ENCODE measurements around the gene RAP1GAP2. TPM values are rescaled to one million over a fixed set of nuclear protein-coding genes. Genes with fewer than 3 reads are reported as not detected.

The RAP1GAP2 gene
- total and polyA plus RNA-seq, 2 of the 8 experiments (the other 6 are each of a cell fraction or from before 2014, with no cell fraction given) = 24.0 to 63.8 TPM

DNA sequence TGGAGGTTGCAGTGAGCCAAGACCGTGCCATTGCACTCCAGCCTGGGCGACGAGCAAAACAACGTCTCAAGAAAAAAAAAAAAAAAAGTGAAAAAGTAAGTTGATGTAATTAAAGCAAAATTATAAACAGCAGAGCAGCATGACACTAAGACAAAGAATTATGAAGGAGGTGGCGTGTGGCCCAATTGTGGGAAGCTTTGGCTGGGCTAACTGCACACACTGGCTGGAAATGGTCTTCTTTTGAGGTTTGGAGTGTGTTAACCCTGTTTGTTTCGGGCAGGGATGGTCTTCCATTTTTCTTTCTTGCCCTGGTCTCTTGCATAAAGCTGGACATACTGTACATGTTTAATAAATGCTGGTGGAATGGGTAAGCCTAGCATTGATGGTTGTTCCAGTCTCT is 54.8 kb downstream of the RAP1GAP2 start:
- no peak overlapping the region for H4K8ac ChIP-seq (ENCODE audit: extremely low read depth, insufficient read depth, low read length)
- no peak overlapping the region for H3K9ac ChIP-seq (replicated peaks in 1 of 4; ENCODE audit: extremely low read depth in 1 of 4, low read depth in 3 of 4, low read length in 3 of 4)
- DNase-seq (ENCODE audit: low read depth in 1 of 2, low spot score in 2 of 2) = no peak
- no peak overlapping the region for H3K4me2 ChIP-seq (ENCODE audit: insufficient read depth in 1 of 2, low read depth in 2 of 2, low read length in 2 of 2)
- no peak overlapping the region for H3K56ac ChIP-seq (replicated peaks; ENCODE audit: insufficient read length, low read depth, low read length)
- 0 out of 2 replicates have a peak overlapping the region, but pooled peaks have one; percentile 48 for H2BK20ac ChIP-seq (ENCODE audit: low read length)
- H3K4me1 ChIP-seq (replicated peaks in 1 of 4; ENCODE audit: control insufficient read depth in 3 of 4, insufficient read depth in 4 of 4, low read length in 3 of 4) = peaks cover 7 to 21% (median 12%) of the 10 kb centered on the region in 4 experiments; a peak in 6 of 7 replicates
- peaks cover 18% of the 10 kb centered on the region for H3K23me2 ChIP-seq (ENCODE audit: low read depth, low read length)
- ChIA-PET POLR2A (ENCODE audit: partially characterized antibody) (interaction anchor here (1.5 to 1.6 kb wide), 2 partner anchors 20 to 54 kb away, joined by 3 read pairs; no protein-coding TSS in a partner anchor), CTCF (ENCODE audit: partially characterized antibody) (interaction anchor here (0.8 to 13.3 kb wide), 10 partner anchors 11 to 162 kb away, joined by 3 to 233 read pairs (median 10); no protein-coding TSS in a partner anchor)
- H4K5ac ChIP-seq (ENCODE audit: insufficient read length, low read depth, low read length) = no peak overlapping the region
- no peak for FAIRE-seq
- H2AK5ac ChIP-seq (ENCODE audit: low read depth, low read length) = no peak overlapping the region
- H3K14ac ChIP-seq (ENCODE audit: insufficient read length) = no peak overlapping the region
- H3K27me3 ChIP-seq (replicated peaks in 1 of 4; ENCODE audit: control insufficient read depth in 3 of 4, extremely low read depth in 1 of 4, insufficient read depth in 3 of 4, low read length in 3 of 4) = peaks cover 0 to 5% (median 2%) of the 10 kb centered on the region in 4 experiments; a peak in 2 of 7 replicates
- no peak overlapping the region for H3K27ac ChIP-seq (ENCODE audit: low read depth, low read length)
- no peak overlapping the region for H2BK15ac ChIP-seq (ENCODE audit: low read length)
- H2AFZ ChIP-seq (ENCODE audit: low read length) = no peak overlapping the region
- H2BK120ac ChIP-seq (replicated peaks; ENCODE audit: low read depth, low read length) = no peak overlapping the region
- H3K4me3 ChIP-seq (ENCODE audit: extremely low read depth in 1 of 4, insufficient read depth in 2 of 4, low read depth in 3 of 4, low read length in 4 of 4) = no peak overlapping the region
- H3K79me2 ChIP-seq (ENCODE audit: control insufficient read depth in 1 of 2, insufficient read depth in 2 of 2, low read length in 2 of 2) = peaks cover 6 to 15% of the 10 kb centered on the region in 2 experiments
- no peak overlapping the region for H2BK12ac ChIP-seq (ENCODE audit: low read depth, low read length)
- no peak overlapping the region for H4K91ac ChIP-seq (replicated peaks; ENCODE audit: insufficient read length, low read length)
- H3K36me3 ChIP-seq (ENCODE audit: control insufficient read depth in 2 of 4, insufficient read depth in 4 of 4, low read length in 3 of 4) = no peaks in the 10 kb centered on the region
- no peak overlapping the region for H3K4ac ChIP-seq (replicated peaks; ENCODE audit: insufficient read length, low read depth, low read length)
- no peak overlapping the region for H3K18ac ChIP-seq (ENCODE audit: extremely low read depth, low read length)
- no peaks in the 10 kb centered on the region for H3K9me3 ChIP-seq (ENCODE audit: insufficient read depth in 2 of 2, low read depth in 1 of 2, low read length in 1 of 2)
- H3K79me1 ChIP-seq (ENCODE audit: low read depth, low read length) = no peaks in the 10 kb centered on the region
- peaks cover 0 to 5% of the 10 kb centered on the region in 2 experiments for H4K20me1 ChIP-seq (replicated peaks in 1 of 2; ENCODE audit: control insufficient read depth in 1 of 2, insufficient read depth in 2 of 2, low read length in 2 of 2)
- no peak overlapping the region for H2BK5ac ChIP-seq (ENCODE audit: low read depth, low read length)
- 94% methylated on average over 4 of the region's 6 CpGs; no CpG with 5 or more reads in 1 of the 2 experiments for WGBS, 2 experiments (ENCODE audit: extremely low coverage in 1 of 2, insufficient coverage in 1 of 2, insufficient read length in 1 of 2, insufficient replicate concordance in 2 of 2, low coverage in 1 of 2, low lambda C conversion rate in 2 of 2, missing lambda C conversion rate in 1 of 2)
- no peak overlapping the region for H3K23ac ChIP-seq (ENCODE audit: insufficient read length)
- no peak for TF ChIP-seq HDAC6 (IDR thresholded peaks at IDR 0.05; ENCODE audit: low read depth, low read length)
- no peak for TF ChIP-seq SP2 (IDR thresholded peaks at IDR 0.05; ENCODE audit: low read length)
- no peak for TF ChIP-seq POU5F1 (IDR thresholded peaks at IDR 0.05; ENCODE audit: low read depth, low read length)
- TF ChIP-seq, protein P1, sequence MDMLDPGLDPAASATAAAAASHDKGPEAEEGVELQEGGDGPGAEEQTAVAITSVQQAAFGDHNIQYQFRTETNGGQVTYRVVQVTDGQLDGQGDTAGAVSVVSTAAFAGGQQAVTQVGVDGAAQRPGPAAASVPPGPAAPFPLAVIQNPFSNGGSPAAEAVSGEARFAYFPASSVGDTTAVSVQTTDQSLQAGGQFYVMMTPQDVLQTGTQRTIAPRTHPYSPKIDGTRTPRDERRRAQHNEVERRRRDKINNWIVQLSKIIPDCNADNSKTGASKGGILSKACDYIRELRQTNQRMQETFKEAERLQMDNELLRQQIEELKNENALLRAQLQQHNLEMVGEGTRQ (IDR thresholded peaks at IDR 0.05; ENCODE audit: low read length) = no peak
- TF ChIP-seq RXRA (IDR thresholded peaks at IDR 0.05; ENCODE audit: insufficient read depth, low read depth, low read length) = no peak
- TF ChIP-seq YY1 (IDR thresholded peaks at IDR 0.05; ENCODE audit: low read depth, low read length) = no peak
- TF ChIP-seq RNF2 (IDR thresholded peaks at IDR 0.05; ENCODE audit: borderline replicate concordance, low read depth, low read length, missing control alignments, poor library complexity, severe bottlenecking) = no peak
- no peak for TF ChIP-seq ASH2L (IDR thresholded peaks at IDR 0.05; ENCODE audit: low read length)
- no peak for TF ChIP-seq BRCA1 (IDR thresholded peaks at IDR 0.05; ENCODE audit: low read depth, low read length)
- no peak for TF ChIP-seq ZNF274 (IDR thresholded peaks at IDR 0.05; ENCODE audit: borderline replicate concordance, extremely low read depth, low read length)
- no peak for TF ChIP-seq TEAD4 (IDR thresholded peaks at IDR 0.05; ENCODE audit: low read depth, low read length)
- no peak for TF ChIP-seq TAF1 (IDR thresholded peaks at IDR 0.05; ENCODE audit: low read depth, low read length)
- TF ChIP-seq, protein P2, sequence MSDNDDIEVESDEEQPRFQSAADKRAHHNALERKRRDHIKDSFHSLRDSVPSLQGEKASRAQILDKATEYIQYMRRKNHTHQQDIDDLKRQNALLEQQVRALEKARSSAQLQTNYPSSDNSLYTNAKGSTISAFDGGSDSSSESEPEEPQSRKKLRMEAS (IDR thresholded peaks at IDR 0.05) = no peak
